ENCODE data around the gene FARS2.

The FARS2 gene

DNA sequence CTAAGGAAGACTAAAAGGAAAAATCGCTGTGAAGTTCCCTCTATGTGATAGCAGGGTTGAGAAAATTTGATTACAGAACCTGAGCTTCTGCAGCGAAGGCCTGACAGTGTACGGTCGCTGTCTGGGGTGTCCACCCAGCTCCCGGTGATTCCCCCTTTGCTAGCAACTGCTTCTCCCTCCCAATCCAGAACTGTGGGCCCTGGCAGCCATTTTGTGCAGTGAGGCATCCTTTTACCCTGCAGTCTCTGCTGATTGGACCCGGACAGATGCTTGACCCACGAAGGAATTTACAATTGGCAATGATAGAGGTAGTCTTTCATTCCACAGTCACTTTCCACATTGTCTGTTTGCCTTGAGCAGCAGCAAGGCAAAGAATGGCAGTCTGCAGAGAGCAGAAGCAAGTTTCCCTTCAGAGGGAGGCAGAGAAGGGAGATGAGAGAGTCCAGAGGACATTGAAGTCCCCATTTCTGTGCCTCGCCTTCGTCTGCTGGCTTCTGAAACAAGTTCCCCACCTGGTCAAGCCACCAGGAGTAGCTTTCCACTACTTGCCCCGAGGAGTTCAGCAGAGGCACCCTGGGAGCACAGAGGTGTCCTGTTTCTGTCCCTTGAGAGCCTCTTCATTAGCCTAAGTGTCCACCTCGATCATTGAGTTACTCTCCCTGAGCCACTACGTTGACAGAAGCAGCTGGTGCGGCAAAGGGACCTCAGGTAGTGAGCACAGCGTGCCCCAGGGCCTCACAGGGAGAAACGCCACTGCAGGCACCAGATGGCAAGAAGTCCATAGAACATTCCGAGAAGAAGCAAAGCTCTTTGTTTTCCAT is 375.1 kb downstream of the FARS2 start:
- no peak for DNase-seq (ENCODE audit: low read depth, low spot score)
- no peak for TF ChIP-seq CTCF (IDR thresholded peaks at IDR 0.05; ENCODE audit: low read depth, low read length)
- H3K4me3 ChIP-seq (ENCODE audit: low read depth, low read length): no peak overlapping the region
- in situ Hi-C loops (cut with HindIII; ENCODE audit: low sequenced_read_pairs): no loop called here

- no peak overlapping the region for H3K4me3 ChIP-seq (ENCODE audit: low read depth, low read length)
- in situ Hi-C loops (cut with HindIII; ENCODE audit: low sequenced_read_pairs): no loop called here
- no peak for TF ChIP-seq CTCF (IDR thresholded peaks at IDR 0.05; ENCODE audit: low read depth, low read length)
- no peak for DNase-seq (ENCODE audit: low read depth, low spot score)
Measured at GRCh38 chr6:5637714-5638113, 376.4 kb downstream of the FARS2 start.

GRCh38 chr6:5638666-5639065 is 377.4 kb downstream of the FARS2 start:
- H3K4me3 ChIP-seq (ENCODE audit: low read depth, low read length): no peak overlapping the region
- in situ Hi-C loops (cut with HindIII; ENCODE audit: low sequenced_read_pairs): no loop called here
- DNase-seq (ENCODE audit: low read depth, low spot score): no peak
- no peak for TF ChIP-seq CTCF (IDR thresholded peaks at IDR 0.05; ENCODE audit: low read depth, low read length)

DNA sequence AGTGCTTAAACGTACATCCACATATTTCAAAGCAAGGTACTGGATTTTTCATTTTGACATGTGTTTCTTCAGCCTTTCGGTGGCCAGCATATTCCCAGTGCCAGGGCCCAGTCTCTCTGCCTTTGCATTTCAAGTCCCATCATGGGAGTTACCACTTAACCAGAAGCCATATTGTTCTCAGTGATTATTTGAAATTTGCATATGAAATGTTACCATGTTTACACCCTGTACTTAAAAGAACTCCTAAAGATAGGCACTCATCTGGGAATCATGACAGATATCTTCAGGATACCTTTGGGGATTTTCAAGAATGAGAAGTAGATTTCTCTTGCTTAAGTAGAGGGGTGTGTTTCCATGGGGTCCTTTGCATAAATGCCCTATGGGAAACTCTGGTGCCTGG is 377.9 kb downstream of the FARS2 start:
- in situ Hi-C loops (cut with HindIII; ENCODE audit: low sequenced_read_pairs): no loop called here
- DNase-seq (ENCODE audit: low read depth, low spot score): no peak
- no peak for TF ChIP-seq CTCF (IDR thresholded peaks at IDR 0.05; ENCODE audit: low read depth, low read length)
- no peak overlapping the region for H3K4me3 ChIP-seq (ENCODE audit: low read depth, low read length)

GRCh38 chr6:5640614-5641013 is 379.3 kb downstream of the FARS2 start:
- TF ChIP-seq CTCF (IDR thresholded peaks at IDR 0.05; ENCODE audit: low read depth, low read length): no peak
- in situ Hi-C loops (cut with HindIII; ENCODE audit: low sequenced_read_pairs): no loop called here
- no peak for DNase-seq (ENCODE audit: low read depth, low spot score)
- H3K4me3 ChIP-seq (ENCODE audit: low read depth, low read length): no peak overlapping the region

DNA sequence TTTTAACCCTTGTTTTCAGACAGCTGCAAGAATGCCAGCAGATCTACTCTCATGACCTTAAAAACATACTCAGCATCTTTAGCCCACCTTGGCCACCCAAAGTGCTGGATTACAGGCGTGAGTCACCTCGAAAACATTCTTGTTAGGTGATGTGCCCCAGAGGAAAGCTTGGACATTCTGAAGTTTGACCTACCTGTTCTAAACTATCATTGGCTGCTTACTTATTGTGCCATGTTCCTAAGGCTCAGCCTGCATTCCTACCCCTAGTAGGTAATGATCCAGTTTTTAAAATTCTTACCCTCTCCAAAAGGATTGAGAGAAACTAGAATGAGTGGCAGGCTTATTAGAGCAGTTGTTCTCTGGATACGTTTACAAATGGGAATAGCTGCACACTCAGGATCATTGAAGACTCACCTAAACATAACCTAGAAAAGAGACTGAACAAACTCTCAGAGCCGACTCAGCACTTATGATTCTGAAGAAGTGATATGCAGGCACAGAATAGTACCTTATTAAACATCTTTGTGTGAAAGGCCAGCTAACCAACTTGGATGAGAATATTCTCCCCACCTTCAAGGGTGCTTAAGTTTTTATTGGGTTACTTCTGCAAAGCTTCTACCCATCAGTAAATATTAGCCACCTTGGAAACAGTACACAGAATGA is 383.3 kb downstream of the FARS2 start:
- H3K4me3 ChIP-seq (ENCODE audit: low read depth, low read length): no peak overlapping the region
- in situ Hi-C loops (cut with HindIII; ENCODE audit: low sequenced_read_pairs): no loop called here
- no peak for TF ChIP-seq CTCF (IDR thresholded peaks at IDR 0.05; ENCODE audit: low read depth, low read length)
- no peak for DNase-seq (ENCODE audit: low read depth, low spot score)

All from astrocyte of the spinal cord (primary cell).